Bone marrow (tissue), 2 donors: ENCODE results near the gene MAP3K5.

Experiments
- DNase-seq, 2 donors: peaks; one replicate each; lab custom pipeline; 2025; lab: John Stamatoyannopoulos, UW

Gene MAP3K5

GRCh38 chr6:136646377-136646776, 145.9 kb downstream of the MAP3K5 start:
- no peak for DNase-seq

GRCh38 chr6:136644597-136644952, 147.7 kb downstream of the MAP3K5 start:
- DNase-seq, result no peak

GRCh38 chr6:136643850-136644596, 148.3 kb downstream of the MAP3K5 start:
- peak; percentile 23 to 53 for DNase-seq

- no peak for DNase-seq
Observed at GRCh38 chr6:136641873-136642465, 150.3 kb downstream of the MAP3K5 start.

- DNase-seq, result no peak
Observed at GRCh38 chr6:136641166-136641565, 151.1 kb downstream of the MAP3K5 start.

GRCh38 chr6:136640132-136640915, 152.0 kb downstream of the MAP3K5 start:
- no peak for DNase-seq

- no peak for DNase-seq
Observed at GRCh38 chr6:136639702-136640101, 152.6 kb downstream of the MAP3K5 start.

GRCh38 chr6:136635615-136636014, 156.7 kb downstream of the MAP3K5 start:
- DNase-seq, result no peak

- no peak for DNase-seq
Observed at GRCh38 chr6:136633355-136633754, 158.9 kb downstream of the MAP3K5 start.

- no peak for DNase-seq
Observed at GRCh38 chr6:136628996-136629395, 163.3 kb downstream of the MAP3K5 start.

GRCh38 chr6:136627191-136627590, 165.1 kb downstream of the MAP3K5 start:
- DNase-seq, result no peak

GRCh38 chr6:136625293-136625692, 167.0 kb downstream of the MAP3K5 start:
- DNase-seq, result no peak

GRCh38 chr6:136624347-136624746, 167.9 kb downstream of the MAP3K5 start:
- DNase-seq, result no peak

GRCh38 chr6:136618086-136618485, 174.2 kb downstream of the MAP3K5 start:
- no peak for DNase-seq

- no peak for DNase-seq
Observed at GRCh38 chr6:136616527-136616926, 175.8 kb downstream of the MAP3K5 start.

- DNase-seq, result no peak
Observed at GRCh38 chr6:136614994-136615393, 177.3 kb downstream of the MAP3K5 start.

GRCh38 chr6:136614350-136614749, 177.9 kb downstream of the MAP3K5 start:
- no peak for DNase-seq

- no peak for DNase-seq
Observed at GRCh38 chr6:136613477-136613876, 178.8 kb downstream of the MAP3K5 start.

- DNase-seq, result no peak
Observed at GRCh38 chr6:136612666-136613389, 179.4 kb downstream of the MAP3K5 start.

GRCh38 chr6:136611746-136612145, 180.5 kb downstream of the MAP3K5 start:
- DNase-seq, result no peak

- DNase-seq, result no peak
Observed at GRCh38 chr6:136611133-136611532, 181.1 kb downstream of the MAP3K5 start.
